Gastrocnemius medialis (tissue), 4 donors: Measurements from ENCODE around the gene CUX1. TPM values are rescaled to one million over a fixed set of nuclear protein-coding genes. Genes with fewer than 3 reads are reported as not detected.

Source experiments
- ATAC-seq, 2 donors: fragments of 150-250 bp; one replicate each; pipeline ENCODE4 v1.9.1; 2016
- DNase-seq, 2 donors: peaks; one replicate each; pipeline ENCODE4 v3.0.0-alpha.2; 2019
- H3K27ac ChIP-seq, 4 donors: fragments of 200-600 bp; sonication (generic); 1 replicate in 1 of 4; 2 replicates in 3 of 4; pipeline ENCODE4 v1.5.1; 2016 to 2018; ENCODE audit warnings: mild to moderate bottlenecking in 2 of 4, moderate library complexity in 1 of 4
- H3K27me3 ChIP-seq, 3 donors: fragments of 200-600 bp; sonication (generic) in 2 of 3; 1 replicate in 1 of 3; 2 replicates in 2 of 3; pipeline versions ENCODE4 v1.5.1 to v1.6.0; 2016 to 2019; ENCODE audit warnings: mild to moderate bottlenecking in 1 of 3, moderate library complexity in 1 of 3
- H3K36me3 ChIP-seq, 2 donors: fragments of 200-600 bp; sonication (generic) in 1 of 2; one replicate each; pipeline ENCODE4 v1.5.1; 2017 to 2018
- H3K4me1 ChIP-seq, 2 donors: fragments of 200-600 bp; sonication (generic) in 1 of 2; one replicate each; pipeline ENCODE4 v1.5.1; 2016 to 2017; ENCODE audit warnings: mild to moderate bottlenecking in 2 of 2
- H3K4me3 ChIP-seq, 4 donors: fragments of 200-600 bp; sonication (generic) in 3 of 4; 1 replicate in 1 of 4; 2 replicates in 3 of 4; pipeline ENCODE4 v1.5.1; 2016 to 2019; ENCODE audit warnings: mild to moderate bottlenecking in 2 of 4
- H3K9me3 ChIP-seq, 3 donors: fragments of 200-600 bp; sonication (generic) in 2 of 3; 1 replicate in 1 of 3; 2 replicates in 2 of 3; pipeline ENCODE4 v1.5.1; 2016 to 2019
- POLR2A ChIP-seq, 2 donors: fragments of 450-650 bp; IDR thresholded peaks; one replicate each; pipeline ENCODE4 v1.6.1; 2017; ENCODE audit warnings: antibody characterized with exemption in 2 of 2, mild to moderate bottlenecking in 2 of 2, moderate library complexity in 2 of 2
- in situ Hi-C, 4 donors: fragments of 200-750 bp; cut with MboI; loops; one replicate each; pipeline versions ENCODE4 v1.15.0 to v1.8.0; 2017; ENCODE audit warnings: low sequenced_read_pairs in 4 of 4
- intact Hi-C: fragments of 100-400 bp; cut with DNase I; formaldehyde crosslinking; loops from one replicate; pipeline ENCODE4 v1.15.1; 2023; ENCODE audit warnings: low total_unique reads
- total RNA-seq, 4 donors: library from RNA; depleted of rRNA; stranded (reverse); fragments of >200 nt; gene quantifications; one replicate each; pipeline versions ENCODE4 v1.1.0 to v1.2.3, GENCODE V29; 2016
- TF ChIP-seq, protein P1 (sequence below), 5 experiments: fragments of 450-650 bp in 3 of 5; fragments of 200-600 bp in 2 of 5; sonication (generic) in 2 of 5; IDR thresholded peaks in 4 of 5; conservative IDR thresholded peaks in 1 of 5; 1 replicate in 4 of 5; 2 replicates in 1 of 5; pipeline ENCODE4 v1.5.1; 2016 to 2019; ENCODE audit warnings: antibody characterized with exemption in 5 of 5, mild to moderate bottlenecking in 3 of 5, moderate library complexity in 3 of 5

CUX1 gene
- total RNA-seq, 4 donors from 2014 or later, result 44.1 to 57.9 (median 54.9) TPM

DNA sequence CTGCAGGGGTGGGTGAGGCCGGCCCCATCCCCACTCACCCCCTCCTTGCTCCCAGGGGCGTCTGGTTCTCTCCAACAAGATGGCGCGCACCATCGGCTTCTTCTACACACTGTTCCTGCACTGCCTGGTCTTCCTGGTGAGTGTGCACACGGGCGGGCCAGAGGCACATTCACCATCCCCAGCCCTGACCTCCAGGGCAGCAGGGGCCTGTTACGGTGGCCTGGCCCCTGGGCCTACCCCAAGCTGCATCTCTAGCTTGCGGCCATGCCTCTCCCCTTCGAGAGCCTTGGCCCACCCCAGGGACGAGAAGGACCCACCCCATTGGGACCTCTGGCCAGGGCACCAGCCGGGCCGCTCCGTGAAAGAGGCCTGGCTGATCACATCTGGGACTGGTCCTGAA is 464.4 kb downstream of the CUX1 start:
- ATAC-seq (no peak), DNase-seq (no peak)
- Histone ChIP-seq H3K4me3 (no peak overlapping the region), H3K27me3 (no peaks in the 10 kb centered on the region), H3K36me3 (no peaks in the 10 kb centered on the region), H3K9me3 (no peaks in the 10 kb centered on the region), H3K4me1 (peaks cover 12 to 17% of the 10 kb centered on the region in 2 donors), H3K27ac (no peak overlapping the region)
- TF ChIP-seq POLR2A (IDR thresholded peaks at IDR 0.05), result no peak
- TF ChIP-seq, protein P1, sequence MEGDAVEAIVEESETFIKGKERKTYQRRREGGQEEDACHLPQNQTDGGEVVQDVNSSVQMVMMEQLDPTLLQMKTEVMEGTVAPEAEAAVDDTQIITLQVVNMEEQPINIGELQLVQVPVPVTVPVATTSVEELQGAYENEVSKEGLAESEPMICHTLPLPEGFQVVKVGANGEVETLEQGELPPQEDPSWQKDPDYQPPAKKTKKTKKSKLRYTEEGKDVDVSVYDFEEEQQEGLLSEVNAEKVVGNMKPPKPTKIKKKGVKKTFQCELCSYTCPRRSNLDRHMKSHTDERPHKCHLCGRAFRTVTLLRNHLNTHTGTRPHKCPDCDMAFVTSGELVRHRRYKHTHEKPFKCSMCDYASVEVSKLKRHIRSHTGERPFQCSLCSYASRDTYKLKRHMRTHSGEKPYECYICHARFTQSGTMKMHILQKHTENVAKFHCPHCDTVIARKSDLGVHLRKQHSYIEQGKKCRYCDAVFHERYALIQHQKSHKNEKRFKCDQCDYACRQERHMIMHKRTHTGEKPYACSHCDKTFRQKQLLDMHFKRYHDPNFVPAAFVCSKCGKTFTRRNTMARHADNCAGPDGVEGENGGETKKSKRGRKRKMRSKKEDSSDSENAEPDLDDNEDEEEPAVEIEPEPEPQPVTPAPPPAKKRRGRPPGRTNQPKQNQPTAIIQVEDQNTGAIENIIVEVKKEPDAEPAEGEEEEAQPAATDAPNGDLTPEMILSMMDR (IDR thresholded peaks at IDR 0.05 in 4 of 5, conservative IDR thresholded peaks at IDR 0.05 in 1 of 5), result no peak
- intact Hi-C loops (no loop called here), in situ Hi-C loops (loop anchor here (5.0 kb wide), 1 partner anchor 111 kb away; no protein-coding TSS in a partner anchor)

DNA sequence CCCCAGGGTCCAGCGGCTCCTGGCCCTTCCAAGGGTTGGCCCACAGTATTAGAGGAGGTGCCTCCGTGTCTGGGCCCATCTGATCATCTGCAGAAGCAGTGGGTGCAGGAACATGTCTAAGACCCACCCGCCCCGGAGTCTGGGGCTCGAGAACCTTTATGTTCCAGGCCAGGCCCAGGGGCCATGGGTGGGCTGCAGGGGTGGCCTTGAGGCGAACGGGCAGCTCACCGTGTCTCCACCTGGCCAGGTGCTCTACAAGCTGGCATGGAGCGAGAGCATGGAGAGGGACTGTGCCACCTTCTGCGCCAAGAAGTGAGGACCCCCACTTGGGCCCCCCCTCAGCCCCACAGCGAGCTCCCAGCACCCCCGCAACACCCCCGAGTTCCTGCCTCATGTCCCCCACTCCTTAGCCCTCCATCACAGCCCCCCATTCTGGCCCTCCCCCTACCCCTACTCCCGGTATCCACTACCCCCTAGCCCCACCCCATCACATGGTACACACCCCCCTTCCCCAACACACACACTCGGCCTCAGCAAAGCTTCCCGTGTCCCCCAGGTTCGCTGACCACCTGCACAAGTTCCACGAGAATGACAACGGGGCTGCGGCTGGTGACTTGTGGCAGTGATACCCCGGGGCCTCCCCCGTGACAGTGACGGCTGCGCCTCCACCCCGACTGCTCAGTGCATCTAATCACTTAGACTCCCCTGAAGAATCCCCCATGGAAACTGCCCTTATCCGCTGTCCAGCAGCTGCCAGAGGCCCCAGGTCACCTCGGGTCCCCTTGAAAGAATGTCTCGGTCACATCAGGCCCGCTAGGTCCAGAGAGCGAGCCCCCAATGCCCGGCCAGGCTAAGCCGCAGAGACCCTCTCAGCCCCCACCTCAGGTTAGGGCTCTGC is 465.3 kb downstream of the CUX1 start:
- in situ Hi-C loops, result loop anchor here (5.0 kb wide), 1 partner anchor 110 kb away; no protein-coding TSS in a partner anchor
- no peak for ATAC-seq
- H3K4me3 ChIP-seq, result no peak overlapping the region
- H3K4me1 ChIP-seq, result peaks cover 12 to 19% of the 10 kb centered on the region in 2 donors
- H3K9me3 ChIP-seq, result no peaks in the 10 kb centered on the region
- intact Hi-C loops, result no loop called here
- H3K36me3 ChIP-seq, result no peaks in the 10 kb centered on the region
- no peak for DNase-seq
- TF ChIP-seq, protein P1 (IDR thresholded peaks at IDR 0.05 in 4 of 5, conservative IDR thresholded peaks at IDR 0.05 in 1 of 5), result no peak
- no peak for TF ChIP-seq POLR2A (IDR thresholded peaks at IDR 0.05)
- H3K27me3 ChIP-seq, result no peaks in the 10 kb centered on the region
- H3K27ac ChIP-seq, result no peak overlapping the region

DNA sequence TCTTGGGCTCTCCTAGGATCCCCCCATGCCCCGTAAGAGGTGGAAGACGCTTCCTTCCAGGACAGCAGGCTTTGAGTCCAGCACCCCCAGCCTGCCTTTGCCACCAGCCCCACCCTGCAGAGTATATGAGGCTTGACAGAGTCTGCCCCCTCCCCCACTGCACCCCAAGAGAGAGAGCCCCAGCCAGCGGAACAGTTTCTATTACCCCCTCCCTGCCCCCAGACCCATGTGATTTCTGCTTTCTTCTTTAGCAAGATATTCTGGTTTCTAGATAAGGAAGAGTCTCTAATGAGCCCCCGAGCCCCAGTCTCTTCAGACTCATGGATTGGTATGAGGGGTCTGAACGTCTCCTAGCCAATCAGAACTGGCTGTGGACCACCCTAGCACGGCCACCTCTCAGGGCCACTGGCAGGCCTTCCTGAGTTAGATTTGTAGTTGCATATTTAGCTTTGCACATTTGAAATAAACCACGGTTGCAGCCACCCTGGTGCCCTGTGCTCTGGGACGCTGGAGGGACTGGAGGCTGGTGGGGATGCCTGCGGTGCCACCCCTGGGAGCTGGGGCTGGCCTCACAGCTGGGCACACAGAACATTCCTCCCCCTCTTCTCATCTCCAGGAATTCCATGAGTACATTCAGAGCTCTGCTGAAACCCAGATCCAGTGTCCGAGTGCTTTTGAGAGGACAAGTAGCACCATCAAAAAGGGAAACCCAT is 466.2 kb downstream of the CUX1 start:
- H3K9me3 ChIP-seq, result no peaks in the 10 kb centered on the region
- DNase-seq (no peak), ATAC-seq (no peak)
- H3K27me3 ChIP-seq, result no peaks in the 10 kb centered on the region
- no peak overlapping the region for H3K27ac ChIP-seq
- intact Hi-C loops (no loop called here), in situ Hi-C loops (loop anchor here (5.0 kb wide), 1 partner anchor 109 kb away; no protein-coding TSS in a partner anchor)
- H3K4me3 ChIP-seq, result no peak overlapping the region
- no peak for TF ChIP-seq POLR2A (IDR thresholded peaks at IDR 0.05)
- TF ChIP-seq, protein P1 (IDR thresholded peaks at IDR 0.05 in 4 of 5, conservative IDR thresholded peaks at IDR 0.05 in 1 of 5), result no peak
- H3K4me1 ChIP-seq, result peaks cover 20 to 28% of the 10 kb centered on the region in 2 donors
- H3K36me3 ChIP-seq, result no peaks in the 10 kb centered on the region

DNA sequence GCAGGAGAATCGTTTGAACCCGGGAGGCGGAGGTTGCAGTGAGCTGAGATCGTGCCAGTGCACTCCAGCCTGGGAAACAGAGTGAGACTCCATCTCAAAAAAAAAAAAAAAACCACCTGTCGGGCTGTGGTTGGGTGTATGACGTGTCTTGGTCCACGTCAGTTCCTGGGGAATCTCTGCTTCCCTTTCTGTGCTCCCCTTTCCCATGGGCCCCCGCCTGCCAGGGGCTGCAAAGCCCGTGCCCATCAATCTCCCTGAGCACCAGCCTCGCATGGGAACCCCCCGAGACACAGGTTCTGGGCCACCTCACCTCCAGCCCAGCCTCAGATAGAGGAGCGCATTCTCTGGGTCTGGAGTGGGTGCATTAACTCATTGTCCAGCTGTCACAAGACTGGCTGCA is 467.0 kb downstream of the CUX1 start:
- TF ChIP-seq POLR2A (IDR thresholded peaks at IDR 0.05), result no peak
- TF ChIP-seq, protein P1 (IDR thresholded peaks at IDR 0.05 in 4 of 5, conservative IDR thresholded peaks at IDR 0.05 in 1 of 5), result no peak
- DNase-seq, result no peak
- H3K27me3 ChIP-seq, result no peaks in the 10 kb centered on the region
- in situ Hi-C loops (loop anchor here (5.0 kb wide), 1 partner anchor 108 kb away; no protein-coding TSS in a partner anchor), intact Hi-C loops (no loop called here)
- no peak overlapping the region for H3K27ac ChIP-seq
- no peaks in the 10 kb centered on the region for H3K36me3 ChIP-seq
- ATAC-seq, result no peak
- no peak overlapping the region for H3K4me3 ChIP-seq
- H3K9me3 ChIP-seq, result no peaks in the 10 kb centered on the region
- H3K4me1 ChIP-seq, result peaks cover 27 to 31% of the 10 kb centered on the region in 2 donors
